Stimulated activated naive B cell treated with anti-CD40 and anti-IgM and Interleukin-4, amounts not matched to agents 10 μg/mL and 1 μg/mL and 100 μg/mL, for 72 hours (primary cell): Measurements from ENCODE around the gene AKT3.

ENCODE experiments used
- ATAC-seq, 2 donors: fragments of 150-1000 bp; cut with Tn5 transposase; replicated peaks; 2 replicates each; pipeline ENCODE4 v1.10.0; 2021; ENCODE audit warnings: moderate library complexity in 1 of 2
- DNase-seq: peaks from one replicate; pipeline ENCODE4 v3.0.0; 2021
- H3K27ac Mint-ChIP-seq: one replicate; pipeline ENCODE4 v1.8.0; 2022; ENCODE audit warnings: mild to moderate bottlenecking, mixed read lengths
- H3K27me3 Mint-ChIP-seq, 2 donors: one replicate each; pipeline ENCODE4 v1.8.0; 2022; ENCODE audit warnings: mixed read lengths in 2 of 2
- H3K36me3 Mint-ChIP-seq, 2 donors: one replicate each; pipeline ENCODE4 v1.8.0; 2022; ENCODE audit warnings: mixed read lengths in 2 of 2, mild to moderate bottlenecking in 1 of 2
- H3K4me1 Mint-ChIP-seq, 2 donors: one replicate each; pipeline ENCODE4 v1.8.0; 2022; ENCODE audit warnings: mixed read lengths in 2 of 2, mild to moderate bottlenecking in 1 of 2
- H3K4me3 Mint-ChIP-seq, 2 donors: one replicate each; pipeline ENCODE4 v1.8.0; 2022; ENCODE audit warnings: mild to moderate bottlenecking in 2 of 2, mixed read lengths in 2 of 2, moderate library complexity in 1 of 2
- H3K9me3 Mint-ChIP-seq, 2 donors: one replicate each; pipeline ENCODE4 v1.8.0; 2022; ENCODE audit warnings: mixed read lengths in 2 of 2, mild to moderate bottlenecking in 1 of 2

Gene AKT3

GRCh38 chr1:243438815-243439214 lies 411.2 kb downstream of the AKT3 start:
- DNase-seq: no peak
- Mint-ChIP-seq H3K4me1 (peaks cover 11 to 13% of the 10 kb centered on the region in 2 donors), H3K27ac (no peak overlapping the region), H3K4me3 (no peak overlapping the region), H3K36me3 (peaks cover 4 to 19% of the 10 kb centered on the region in 2 donors), H3K27me3 (no peaks in the 10 kb centered on the region), H3K9me3 (no peaks in the 10 kb centered on the region)
- ATAC-seq: no peak
